HG03439 (cell line): Measurements from ENCODE around the gene HS3ST5.
"Not testable (repeated sequence)": the region's sequence is repeated elsewhere in the genome, so short reads cannot be mapped to it uniquely, and the experiment has no call there.

Experiments used
- ATAC-seq: cut with Tn5 transposase; IDR thresholded peaks from one replicate; pipeline ENCODE4 v1.9.1; 2021; ENCODE audit warnings: mild to moderate bottlenecking, moderate library complexity; ENCODE audit not compliant: unreplicated experiment

Gene HS3ST5

DNA sequence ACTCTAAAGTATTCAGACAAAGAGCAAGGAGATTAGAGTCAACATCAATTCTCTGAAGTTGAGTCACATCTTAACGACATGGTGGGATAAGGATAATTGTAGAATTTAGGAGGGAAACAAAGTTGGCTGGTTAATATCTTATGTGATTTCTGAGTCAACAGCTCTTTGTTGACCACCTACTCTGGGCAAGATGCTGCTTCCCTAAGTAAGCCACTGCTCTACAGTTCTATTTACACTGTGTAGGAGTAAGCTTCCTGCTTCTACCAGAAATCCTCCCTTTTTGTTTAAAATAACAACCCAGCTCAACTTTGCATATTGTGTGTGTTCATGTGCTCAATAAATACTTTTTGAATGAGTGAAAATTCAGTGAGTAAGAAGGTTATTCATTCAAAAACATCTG is 3.1 kb downstream of the HS3ST5 start:
- no peak for ATAC-seq

DNA sequence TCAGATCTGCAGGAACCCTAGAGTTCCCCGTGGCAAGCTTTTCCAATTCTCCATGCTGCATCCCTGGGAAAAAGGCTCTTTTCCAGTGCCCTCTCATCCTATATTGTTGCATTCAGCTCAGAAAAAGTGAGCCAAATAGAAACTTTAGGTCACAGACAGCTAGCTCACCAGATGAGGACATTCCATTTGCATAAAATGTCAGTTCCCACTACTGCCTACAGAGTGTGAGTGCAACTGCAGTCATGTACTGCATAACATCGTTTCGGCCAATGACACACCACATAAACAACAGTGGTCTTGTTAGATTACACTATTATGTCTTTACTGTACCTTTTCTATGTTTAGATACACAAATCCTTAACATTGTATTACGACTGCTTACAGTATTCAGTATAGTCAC is 8.6 kb downstream of the HS3ST5 start:
- peak; percentile 69 for ATAC-seq

DNA sequence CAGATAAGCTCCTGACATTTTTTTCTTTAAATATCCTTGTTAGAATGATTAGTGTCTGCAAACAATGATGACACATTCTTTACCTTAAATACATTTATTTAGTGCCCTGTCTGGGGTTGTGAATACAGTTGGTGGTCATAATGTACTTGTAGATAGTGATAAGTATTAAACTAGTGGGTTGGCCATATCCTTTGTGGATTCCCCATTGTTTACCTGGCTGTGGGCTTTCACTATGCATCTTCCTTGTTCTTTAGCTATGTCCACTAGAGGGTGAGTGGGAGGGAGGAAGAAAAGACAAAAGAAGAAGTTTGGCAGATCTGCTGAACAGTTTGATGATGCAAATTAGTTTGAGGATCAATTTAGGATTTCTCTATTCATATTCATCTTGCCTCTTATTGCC is 15.7 kb downstream of the HS3ST5 start:
- ATAC-seq, result no peak

DNA sequence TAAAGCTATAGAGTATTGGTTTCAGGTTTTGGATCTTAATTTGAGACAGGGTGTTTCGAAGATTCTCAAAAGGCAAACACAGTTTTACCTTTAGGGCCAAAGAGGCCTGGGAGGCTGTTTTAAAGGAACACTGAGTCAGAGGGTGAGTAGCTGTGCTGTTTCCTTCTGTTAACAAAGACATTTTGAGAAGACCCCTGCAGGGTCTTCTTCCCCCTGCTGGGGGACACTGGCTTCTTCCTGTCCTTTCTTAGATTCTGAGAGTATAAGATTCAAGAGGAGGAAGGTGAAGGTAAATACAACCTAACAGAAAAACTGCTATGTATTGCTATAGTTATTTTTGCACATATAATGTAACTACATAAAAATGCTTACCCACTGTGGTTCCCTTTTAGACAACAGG is 19.0 kb downstream of the HS3ST5 start:
- no peak for ATAC-seq

DNA sequence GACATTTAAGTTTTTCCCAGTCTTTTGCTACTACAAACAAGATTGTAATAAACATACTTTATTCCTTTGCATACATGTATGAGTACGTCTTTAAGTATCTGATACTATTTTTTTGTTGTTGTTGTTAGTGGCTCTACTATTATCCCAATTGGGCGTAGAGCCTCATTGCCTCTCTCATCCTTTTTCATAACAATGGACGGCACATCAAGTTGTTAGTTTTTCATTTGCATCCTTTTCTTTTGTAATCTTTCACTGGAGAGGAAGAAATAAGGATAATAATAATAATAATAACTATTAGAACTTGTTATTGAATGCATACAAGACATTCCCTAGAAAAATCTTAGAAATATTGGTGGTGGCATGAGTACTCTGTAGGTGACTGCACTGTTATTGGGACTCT is 23.1 kb downstream of the HS3ST5 start:
- ATAC-seq, result no peak

DNA sequence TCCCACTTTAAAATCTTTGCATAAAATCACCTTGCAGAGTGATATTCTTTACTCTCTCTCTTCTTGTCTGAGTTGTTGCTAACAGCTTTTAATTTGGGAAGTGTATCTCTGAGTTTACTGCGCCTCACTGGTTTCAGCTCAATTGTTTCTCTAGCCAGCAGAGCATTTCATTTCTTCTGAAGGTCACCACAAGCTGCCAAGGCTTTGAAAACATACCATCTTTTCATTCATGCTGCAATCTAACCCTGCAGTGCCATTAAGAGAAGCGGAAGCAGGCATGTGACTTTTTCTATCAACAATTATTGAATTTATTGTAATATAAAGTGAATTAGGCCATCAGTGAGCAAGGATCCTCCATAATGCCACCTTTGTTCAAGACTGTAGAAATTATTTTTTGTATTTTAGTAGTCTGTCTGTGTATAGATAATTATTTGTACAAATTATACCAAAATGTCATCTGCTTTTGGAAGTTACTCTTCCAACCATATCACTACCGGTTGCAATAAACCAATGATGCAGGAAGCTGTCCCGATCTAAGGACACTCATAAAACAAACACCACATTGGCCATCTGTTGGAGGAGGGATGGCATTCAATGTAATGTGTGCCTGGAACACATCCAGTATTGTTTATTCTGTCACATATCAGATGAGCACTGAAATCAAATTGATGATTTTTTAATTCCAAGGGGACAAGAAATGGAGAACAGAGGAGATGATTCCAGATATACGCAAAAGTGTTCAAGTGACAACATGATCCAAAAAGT is 26.8 kb downstream of the HS3ST5 start:
- no peak for ATAC-seq

DNA sequence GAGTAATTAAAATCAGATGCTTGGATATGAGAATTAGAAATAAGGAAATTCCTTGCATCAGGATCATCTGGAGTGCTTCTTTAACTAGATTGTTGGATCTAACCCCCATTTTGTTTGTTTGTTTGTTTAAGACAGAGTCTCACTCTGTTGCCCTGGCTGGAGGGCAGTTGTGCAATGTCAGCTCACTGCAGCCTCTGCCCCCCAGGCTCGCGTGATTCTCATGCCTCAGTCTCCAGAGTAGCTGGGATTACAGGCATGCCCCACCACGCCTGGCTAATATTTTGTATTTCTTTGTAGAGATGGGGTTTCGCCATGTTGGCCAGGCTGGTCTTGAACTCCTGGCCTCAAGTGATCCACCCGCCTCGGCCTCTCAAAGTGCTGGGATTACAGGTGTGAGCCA is 29.0 kb downstream of the HS3ST5 start:
- not testable (repeated sequence) for ATAC-seq

DNA sequence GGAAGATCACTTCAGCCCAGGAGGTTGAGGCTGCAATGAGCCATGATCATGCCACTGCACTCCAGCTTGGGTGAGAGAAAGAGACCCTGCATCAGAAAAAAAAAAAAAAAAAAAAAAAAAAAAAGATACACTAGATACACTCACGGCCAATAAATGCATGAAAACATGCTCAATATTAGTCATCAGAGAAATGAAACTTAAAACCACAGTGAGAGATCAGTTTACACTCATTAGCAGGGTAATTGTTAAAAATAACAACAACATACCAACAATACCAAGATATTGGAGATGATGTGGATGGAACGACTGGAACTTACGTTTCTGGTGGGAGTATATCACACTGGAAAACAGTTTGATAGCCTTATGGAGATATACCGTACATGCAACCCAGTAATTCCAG is 29.9 kb downstream of the HS3ST5 start:
- ATAC-seq, result peak; percentile 84

DNA sequence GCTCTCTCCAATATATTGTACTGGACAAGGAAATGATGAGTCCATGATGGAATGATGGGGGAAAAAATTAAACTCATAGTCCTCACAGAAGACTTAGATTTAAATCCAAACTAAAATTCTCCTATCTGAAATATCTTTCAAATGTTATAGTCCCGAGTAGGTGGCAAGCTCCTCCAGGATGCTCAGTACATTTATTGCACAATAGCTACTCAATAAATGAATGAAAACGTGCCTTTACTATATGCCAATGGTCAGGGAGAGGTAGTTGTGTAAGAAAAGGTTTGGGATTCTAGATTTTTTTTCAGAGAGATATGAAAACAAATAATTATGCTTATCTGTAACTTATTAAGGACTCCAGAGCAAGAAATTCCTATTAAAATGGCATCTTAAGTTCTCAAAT is 32.8 kb downstream of the HS3ST5 start:
- ATAC-seq, result no peak

DNA sequence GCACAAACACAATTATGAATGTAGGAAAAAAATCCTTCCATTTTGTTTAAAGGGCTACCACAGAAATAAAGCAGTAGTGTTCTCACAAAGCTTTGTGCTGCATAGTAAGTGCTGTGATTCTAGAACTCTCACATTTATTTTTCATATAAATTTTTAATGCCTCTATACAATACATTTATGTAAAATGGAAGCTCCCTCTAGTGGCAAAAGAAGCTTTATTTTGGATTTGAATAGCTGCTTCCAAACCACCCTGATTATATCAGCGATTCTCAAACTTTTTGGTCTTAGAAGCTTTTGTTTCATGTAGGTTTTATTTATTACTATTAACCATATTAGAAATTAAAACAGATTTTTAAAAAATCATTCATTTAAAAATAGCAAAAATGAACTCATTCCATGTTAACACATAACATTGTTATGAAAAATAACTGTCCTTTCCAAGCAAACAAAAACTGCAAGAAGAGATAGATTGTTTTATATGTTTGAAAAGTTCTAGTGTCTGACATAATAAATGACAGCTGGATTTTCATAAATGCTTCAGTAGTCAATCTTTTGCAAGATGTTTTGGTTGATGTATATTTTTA is 38.4 kb downstream of the HS3ST5 start:
- no peak for ATAC-seq

DNA sequence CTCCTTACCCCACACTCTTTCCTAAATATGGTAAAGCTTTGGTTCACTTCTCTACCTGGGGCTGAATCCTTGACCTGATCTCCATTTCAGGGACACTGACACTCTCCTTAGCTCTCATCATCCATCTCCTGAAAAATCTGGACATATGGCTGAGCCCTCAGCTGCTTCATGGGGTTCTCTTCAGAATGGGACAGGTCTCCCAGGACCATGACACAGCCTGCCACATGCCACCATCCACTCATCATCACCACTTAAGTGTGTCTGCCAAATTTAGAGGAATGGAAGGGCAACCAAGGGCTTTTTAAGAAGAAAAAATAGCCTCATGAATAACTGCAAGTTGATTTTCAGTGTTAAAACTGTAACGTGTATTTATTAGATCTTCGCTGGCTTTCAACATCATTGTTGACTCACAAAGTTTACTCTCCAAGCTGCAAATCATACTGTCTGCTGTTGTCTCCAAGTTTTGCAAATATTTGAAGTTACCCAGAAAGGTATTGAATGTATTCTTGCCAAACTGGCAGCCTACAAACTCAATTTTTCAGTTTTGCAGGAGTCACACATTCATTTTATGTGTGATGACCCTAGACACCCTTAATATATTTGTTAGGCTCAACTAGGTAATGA is 41.1 kb downstream of the HS3ST5 start:
- ATAC-seq, result no peak

DNA sequence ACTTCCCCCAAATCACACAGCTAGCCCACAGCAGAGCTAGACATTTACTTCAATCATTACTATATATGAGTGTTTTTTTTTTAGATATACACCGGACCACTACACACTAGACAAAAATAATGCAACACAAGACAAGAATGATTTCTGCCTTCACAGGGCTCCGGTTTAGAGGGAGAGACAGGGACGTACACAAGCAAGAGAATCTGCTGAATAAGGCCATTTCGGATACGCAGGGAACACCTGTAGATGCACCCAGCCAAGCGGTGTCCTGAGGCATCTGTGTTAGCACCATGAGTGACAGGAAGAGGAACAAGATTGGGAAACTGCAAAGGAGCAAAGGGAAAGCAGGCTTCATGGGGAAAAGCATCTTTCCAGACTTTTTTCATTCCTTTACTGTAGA is 45.7 kb downstream of the HS3ST5 start:
- no peak for ATAC-seq

DNA sequence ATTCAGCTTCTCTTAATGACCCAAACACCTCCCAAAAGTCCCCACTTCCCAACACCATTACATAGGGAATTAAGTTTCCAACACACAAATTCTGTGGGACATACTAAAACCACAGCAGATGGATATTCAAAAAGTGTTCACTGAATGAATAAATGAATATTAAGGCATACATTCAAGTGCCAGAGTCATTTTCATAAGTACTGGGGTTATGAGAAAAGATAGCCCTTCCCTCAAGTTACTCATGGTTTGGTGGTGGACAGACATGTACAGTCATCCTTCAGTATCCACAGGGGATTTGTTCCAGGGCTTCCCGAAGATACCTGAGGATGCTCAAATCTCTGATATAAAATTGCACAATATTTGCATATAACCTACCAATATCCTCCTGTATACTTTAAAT is 50.4 kb downstream of the HS3ST5 start:
- ATAC-seq, result no peak

DNA sequence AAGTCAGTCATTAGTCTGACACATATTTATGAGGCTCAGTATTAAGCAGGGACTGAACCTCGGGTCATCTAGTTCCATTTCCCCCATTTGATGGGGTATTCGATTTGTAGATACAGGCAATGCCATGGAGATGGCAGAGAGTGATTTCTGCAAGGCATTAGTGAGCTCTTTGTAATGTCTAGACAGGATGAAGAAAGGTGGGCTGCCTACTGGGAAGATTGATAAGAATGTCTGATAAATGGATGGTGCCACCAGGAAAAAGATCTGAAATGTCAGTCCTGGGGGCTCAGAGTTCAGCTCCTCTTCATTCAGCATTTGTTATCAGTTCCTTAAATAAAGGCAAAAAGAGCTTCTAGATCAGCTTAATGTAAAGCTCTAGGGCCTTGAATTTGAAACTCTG is 51.4 kb downstream of the HS3ST5 start:
- no peak for ATAC-seq

DNA sequence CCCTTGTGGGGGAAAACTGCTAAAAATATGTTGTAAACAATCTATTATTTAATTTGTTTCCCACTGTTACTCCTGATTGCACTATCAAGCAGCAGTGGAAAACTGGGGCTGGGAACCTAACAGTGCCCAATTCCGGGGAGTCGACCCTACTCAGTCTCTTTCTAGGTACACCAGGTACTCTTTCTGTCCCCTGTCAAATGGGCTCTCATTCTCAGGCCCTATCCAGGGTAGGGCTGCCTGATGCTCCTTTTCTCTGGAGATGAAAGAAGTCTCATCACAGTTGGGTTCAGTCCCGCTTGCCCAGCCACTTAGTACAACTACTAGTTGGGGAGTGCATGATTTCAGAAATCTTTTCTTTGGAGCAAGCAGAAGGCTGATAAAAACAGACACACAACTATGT is 52.0 kb downstream of the HS3ST5 start:
- ATAC-seq, result no peak

DNA sequence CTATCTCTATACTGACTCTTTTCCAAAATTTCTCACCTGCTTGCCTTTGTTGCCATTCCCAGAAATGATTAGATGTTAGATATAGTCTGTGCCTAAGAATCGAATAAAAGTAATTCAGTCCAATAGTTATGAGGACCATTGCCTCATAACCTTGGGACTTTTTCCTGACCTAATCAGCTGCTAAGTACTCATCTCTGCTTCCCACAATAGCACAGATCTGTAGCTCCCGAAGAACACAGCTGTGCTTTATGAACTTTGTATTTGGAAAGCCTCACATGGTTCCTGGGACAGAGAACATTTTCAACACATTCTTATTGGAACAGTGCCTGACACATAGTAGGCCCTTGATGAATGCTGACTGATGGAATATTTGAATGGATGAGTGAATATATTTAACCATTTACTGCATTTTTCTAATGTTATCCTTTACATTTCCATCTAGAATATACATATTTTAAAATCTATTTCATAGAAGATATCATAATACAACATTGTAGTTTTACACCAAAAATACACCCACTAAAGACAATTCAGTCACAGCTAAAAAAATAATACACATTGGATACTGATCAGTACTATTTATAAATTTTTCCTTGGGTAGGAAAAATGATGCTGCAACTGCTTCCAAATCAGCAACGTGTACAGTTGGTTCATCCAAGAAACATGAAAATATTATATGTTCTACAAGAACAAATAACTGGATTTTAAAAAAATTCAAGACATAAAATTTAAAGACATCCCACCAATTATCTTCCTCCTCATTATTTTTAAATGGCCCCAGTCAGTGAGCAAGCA is 53.9 kb downstream of the HS3ST5 start:
- ATAC-seq, result no peak

DNA sequence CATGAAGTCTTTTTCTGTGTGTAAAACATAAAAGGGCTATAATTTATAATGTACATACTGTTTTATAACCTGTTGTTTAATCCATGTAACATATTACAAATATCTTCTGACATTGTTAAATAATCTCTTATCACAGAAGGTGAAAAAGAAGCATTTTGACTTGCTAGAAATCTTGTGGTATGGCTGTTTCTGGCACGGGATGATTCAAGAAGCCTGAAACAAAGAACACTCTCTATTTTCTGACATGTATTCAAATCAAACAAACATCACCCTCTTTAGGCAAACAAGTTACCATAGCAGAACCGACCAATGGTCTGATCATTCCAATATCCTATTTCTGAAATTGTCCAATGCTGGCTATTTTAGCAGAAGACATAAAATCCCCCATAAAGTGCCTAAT is 55.4 kb downstream of the HS3ST5 start:
- no peak for ATAC-seq

DNA sequence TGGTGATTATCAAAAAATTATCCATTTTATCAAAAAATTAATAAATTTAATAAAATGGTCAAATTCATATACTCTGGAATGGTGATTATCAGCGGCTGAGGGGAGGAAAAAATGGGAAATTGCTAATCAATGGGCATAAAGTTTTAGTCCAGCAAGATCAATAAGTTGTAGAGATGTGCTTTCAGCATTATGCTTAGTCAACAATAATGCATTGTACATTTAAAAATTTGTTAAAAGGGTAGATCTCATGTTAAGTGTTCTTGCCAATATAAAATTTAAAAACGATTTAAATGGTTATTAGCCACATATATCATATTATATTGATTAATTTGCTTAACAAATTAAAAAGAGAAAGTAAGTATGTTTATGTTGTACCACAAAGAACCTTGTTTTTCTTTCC is 56.6 kb downstream of the HS3ST5 start:
- no peak for ATAC-seq

DNA sequence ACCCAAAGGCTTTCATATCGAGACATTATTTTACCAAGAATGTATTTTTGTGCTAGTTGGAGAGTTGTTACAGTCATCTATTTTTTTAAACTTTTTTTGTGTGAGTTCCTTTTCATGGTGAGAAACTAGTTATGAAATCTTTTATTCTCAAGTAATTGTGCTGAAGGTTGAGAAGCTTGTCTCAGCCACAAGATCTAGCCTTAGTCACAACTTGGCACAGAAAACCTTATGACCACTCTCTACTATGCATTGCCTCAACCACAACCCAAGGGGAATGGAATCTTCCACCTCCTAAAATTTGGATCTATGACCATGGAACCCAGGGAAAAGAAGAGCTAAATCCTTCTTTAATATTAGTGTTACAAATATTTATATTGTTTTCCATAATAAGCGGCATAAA is 58.5 kb downstream of the HS3ST5 start:
- ATAC-seq, result no peak

DNA sequence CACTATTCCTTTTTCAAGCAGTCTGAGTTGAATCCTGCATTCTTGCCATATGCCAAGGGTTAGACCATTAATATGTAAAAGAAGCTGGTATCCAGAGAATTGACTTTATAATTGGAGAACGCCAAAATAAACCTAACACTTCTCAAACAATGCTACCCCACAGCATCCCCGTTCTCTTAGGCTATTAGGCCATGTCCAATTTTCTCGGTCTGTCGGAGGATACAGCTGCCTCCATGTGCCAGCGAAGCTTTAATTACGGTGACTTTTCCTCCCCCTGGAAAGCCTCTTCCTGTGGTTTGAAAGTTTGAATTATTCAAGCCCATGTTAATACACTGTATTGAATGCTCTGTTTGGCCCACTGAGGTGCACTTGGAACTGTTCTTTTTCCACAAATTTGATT is 60.5 kb downstream of the HS3ST5 start:
- no peak for ATAC-seq

DNA sequence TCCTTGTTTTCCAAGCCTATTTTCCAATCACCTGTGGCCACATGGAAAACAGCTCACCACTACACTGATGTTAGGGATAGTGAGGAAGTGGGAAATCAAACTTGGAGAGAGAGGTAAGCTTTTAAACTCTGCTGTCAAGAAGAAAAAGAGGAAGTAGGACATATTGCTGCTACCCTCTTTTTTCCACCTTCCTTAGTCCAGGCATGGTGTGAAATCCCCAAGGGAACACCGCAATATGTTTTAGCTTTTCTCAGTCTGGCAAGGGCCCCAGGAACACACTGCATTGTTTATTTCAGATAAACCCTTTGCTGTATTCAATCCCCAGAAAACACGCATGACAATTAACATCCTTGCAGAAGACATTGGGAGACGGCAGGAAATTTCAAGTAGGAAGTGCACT is 61.3 kb downstream of the HS3ST5 start:
- no peak for ATAC-seq
